GM18519 (cell line): ENCODE measurements around the gene GUCA1A.
"Not testable (repeated sequence)": the region's sequence is repeated elsewhere in the genome, so short reads cannot be mapped to it uniquely, and the experiment has no call there.

Experiments
- ATAC-seq: cut with Tn5 transposase; IDR thresholded peaks from one replicate; pipeline ENCODE4 v1.9.1; 2021; ENCODE audit warnings: mild to moderate bottlenecking, moderate library complexity; ENCODE audit not compliant: unreplicated experiment, low FRiP score

Gene GUCA1A

DNA sequence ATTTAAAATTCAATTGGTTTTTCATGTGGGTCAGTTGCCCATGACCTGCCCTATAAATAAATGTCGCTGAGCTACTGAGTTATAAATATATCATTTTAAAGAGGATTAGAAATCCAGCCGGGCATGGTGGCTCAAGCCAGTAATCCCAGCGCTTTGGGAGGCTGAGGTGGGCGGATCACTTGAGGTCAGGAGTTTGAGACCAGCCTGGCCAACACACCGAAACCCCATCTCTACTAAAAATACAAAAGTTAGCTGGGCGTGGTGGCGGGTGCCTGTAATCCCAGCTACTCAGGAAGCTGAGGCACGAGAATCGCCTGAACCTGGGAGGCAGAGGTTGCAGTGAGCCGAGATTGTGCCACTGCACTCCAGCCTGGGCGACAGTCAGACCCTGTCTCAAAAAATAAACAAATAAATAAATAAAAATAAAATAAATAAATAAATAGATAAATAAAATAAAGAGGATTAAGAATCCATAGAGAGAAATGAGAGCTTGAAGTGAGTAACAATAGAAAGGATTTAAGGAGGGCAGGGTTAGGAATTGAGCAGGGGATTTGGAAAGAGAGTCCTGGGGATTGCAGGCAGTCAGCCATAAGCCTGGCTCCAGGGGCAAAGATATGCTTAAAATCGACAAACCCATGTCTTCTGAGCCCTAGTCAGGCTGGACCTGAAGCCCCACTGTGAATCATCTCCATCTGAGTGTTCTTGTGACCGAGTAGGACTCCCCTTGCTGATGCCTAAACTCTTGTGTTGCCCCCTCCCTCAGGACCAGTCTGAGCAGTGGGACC, 29.2 kb downstream of the GUCA1A start:
- not testable (repeated sequence) for ATAC-seq

DNA sequence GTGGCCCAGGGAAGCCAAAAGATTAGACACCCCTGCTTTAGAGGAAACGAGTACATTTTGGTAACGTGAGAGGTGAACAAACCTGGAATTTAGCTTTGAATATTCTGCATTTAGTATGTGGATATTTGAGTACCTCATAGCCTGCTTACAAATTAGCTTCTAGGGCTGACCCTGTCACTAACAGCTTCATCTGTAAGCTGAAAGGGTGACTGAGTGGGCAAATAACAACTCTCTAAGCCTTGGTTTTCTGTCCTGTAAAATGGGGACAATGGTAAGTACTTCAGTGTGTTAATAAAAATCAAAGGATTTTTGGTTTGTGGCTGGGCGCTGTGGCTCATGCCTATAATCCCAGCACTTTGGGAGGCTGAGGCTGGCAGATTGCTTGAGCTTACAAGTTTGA, 30.0 kb downstream of the GUCA1A start:
- no peak for ATAC-seq

DNA sequence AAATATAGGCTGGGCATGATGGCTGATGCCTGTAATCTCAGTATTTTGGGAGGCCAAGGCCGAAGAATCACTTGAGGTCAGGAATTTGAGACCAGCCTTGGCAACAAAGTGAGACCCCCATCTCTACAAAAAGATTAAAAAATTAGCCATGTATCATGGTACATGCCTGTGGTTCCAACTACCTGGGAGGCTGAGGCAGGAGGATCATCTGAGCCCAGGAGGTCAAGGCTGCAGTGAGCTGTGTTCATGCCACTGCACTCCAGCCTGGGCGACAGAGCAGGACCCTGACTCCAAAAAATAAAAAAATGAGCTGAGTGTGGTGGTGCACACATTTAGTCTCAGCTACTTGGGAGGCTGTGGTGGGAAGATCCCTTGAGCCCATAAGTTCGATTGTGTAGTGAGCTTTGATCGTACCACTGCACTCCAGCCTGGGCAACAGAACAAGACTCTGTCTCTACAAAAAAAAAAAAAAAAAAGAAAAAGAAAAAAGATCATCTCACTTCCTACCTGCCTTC, 31.7 kb downstream of the GUCA1A start:
- no peak for ATAC-seq

DNA sequence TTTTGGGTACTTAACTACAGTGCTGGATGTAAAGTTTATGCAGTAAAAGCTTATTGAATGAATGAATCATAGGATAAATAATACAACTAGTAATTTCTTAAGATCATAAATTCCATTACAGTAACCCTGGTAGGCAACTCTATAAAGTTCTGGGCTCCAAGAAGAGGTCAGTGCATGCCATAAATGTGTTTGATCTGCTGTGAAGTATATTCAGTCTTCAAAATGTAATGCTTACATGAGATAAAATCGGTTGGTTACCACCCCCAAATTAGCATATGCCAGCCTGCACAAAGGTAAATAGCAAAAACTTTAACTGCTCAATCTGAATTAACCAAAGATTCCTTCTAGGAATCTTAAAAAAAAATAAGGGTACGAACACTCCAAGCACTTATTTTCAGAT, 34.4 kb downstream of the GUCA1A start:
- not testable (repeated sequence) for ATAC-seq

DNA sequence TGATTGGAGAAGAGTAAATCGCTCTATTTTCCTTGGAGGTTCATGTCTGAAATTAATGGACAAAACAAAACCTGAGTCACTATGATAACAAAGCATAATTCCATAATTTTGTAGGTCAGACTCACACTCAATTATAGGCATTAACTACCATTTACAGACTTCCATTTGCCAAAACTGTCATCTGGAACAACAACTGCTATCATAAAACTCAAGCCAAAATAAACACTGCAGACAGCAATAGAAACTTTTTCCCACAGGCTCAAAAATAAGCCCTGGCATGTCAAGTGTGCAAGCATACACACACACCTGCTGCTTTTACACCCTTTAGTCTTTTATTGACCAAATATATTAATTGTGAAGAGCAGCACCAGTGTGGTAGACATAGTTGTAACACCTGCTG, 37.4 kb downstream of the GUCA1A start:
- ATAC-seq: no peak

DNA sequence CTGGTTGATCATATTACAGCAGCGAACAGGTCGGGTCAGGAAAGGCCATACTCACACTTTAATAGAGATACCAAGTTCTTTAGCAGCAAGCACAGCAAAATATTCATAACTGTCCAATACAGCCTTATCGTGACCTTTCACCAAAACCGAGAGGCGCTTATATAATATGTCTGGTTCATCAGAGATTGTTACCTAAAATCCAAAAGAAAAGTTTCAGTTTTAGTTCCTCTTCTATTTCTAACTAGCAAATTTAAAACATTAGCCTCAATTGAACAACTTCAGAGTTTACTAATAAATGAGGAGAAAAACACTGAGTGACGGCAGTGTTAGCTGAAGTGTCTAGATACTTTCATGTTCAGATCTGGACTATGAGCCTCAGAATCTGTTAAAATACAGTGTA, 38.6 kb downstream of the GUCA1A start:
- ATAC-seq: no peak

DNA sequence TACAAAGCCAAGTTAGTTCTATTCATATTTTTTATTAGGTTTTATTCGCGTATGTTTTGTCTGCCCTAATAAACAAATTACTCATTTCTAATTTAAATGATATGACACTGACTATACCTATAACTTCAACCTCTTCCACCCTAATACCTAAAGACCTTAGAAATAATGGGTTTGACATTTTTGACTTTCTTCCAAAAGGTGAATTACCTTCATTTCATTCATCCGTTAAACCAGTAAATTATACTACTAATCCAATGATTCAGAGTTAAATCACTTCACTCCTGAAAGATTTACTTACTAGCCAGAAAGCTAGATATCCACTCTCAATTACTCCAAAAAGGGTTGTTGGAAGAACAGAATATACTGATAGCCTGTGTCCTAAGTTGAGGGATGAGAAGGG, 39.3 kb downstream of the GUCA1A start:
- no peak for ATAC-seq

DNA sequence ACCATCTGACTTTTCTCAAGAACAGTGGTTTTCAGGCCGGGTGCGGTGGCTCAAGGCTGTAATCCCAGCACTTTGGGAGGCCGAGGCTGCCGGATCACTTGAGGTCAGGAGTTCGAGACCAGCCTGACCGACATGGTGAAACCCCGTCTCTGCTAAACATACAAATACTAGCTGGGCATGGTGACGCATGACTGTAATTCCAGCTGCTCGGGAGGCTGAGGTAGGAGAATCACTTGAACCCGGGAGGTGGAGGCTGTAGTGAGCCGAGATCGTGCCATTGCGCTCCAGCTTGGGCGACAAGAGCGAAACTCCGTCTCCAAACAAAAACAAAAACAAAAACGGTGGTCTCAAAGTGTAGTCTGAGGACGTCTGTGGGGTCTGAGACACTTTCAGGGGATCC, 43.3 kb downstream of the GUCA1A start:
- not testable (repeated sequence) for ATAC-seq

DNA sequence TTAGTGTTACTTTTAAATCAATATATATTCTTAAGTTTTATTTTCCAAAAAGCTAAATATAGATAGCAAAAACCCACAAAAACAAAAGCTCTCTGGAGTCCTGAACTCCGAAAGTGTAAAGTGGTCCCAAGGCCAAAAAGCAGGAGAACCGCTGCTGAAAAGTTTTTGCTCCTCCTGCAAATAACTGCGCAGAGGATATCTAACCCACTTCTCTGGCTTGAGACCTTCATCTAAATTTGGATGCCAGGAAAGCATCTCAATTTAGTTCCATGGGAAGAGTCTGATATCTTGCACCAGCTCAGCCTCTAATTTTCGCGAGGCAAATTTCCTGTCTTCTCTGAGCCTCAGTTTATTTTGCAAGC, 44.0 kb downstream of the GUCA1A start:
- no peak for ATAC-seq

DNA sequence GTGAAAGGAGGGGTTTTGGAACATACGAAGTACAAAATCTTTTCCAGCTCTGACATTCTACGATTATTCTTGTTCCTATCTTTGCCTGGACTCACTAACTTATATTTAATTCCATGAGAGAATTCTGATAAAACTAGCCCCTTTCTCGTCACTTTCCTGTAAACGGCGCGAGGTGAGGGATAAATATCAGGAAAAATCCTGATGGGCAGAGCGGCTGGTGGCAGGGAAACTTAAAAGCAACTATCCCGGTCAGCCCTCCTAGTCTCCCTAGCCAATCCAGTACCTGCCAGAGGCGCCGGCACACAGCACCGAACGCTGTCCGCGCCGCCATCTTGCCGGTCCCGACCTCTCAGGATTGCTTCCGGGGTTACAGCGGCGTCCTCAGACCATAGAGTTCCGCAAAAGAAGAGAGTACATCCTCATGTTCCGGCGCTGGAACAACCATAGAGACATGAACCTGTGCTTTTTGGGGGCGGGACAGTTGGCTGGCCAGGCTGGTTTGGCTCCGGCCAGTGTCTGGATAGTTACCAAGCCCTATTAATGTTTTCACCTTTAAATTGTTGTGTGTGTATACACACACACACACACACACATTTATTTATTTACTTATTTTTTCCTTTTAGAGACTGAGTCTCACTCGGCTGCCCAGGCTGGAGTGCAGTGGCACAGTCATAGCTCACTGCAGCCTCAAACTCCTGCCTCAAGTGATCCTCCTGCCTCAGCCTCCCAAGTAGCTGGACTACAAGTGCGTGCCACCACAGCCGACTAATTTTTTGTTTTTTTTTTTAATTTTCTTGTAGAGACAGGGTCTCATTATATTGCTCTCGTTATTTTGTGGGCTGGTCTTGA, 44.6 kb downstream of the GUCA1A start, which contains the start of gene MRPS10:
MRPS10 (minus strand) TSS at position 343 of the 849 bp plus-strand sequence; CDS start at position 331, 12 bp downstream.
- peak; percentile 78 for ATAC-seq

DNA sequence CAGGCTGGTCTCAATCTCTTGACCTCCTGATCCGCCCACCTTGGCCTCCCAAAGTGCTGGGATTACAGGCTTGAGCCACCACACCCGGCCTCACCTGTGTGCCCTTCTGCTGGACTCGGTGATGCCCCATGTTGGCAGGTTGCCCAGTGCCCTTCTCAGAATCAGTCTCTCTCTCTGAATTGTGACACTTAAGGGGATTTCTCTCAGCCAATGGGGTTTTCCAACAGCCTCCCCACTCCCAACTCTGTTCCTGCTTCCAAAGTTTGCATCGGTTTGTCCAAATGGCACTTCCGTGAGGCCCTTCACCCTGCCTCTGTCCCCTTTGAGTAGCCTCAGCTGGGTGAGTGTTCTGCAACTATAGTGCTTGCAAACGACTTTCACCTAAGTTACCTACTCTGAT, 47.6 kb downstream of the GUCA1A start:
- no peak for ATAC-seq

DNA sequence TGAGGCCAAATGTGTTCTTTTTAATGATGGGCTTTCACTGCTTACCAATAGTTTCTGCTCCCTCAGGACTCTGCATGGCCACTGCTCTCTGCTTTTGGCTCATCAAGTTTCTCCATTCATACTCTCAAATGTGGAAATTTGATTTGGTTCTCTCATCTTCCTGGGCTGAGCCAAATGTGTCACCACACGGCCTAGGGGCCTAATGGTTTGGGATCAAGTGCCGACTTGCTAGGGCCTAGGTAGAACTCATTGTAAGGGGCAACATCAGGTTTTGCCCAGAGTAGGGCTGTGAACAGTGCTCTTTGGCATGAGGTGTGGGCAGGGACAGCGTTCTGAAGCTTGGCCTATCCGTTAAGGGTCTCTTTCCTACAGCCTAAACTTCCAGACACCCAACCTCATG, 48.4 kb downstream of the GUCA1A start:
- ATAC-seq: no peak

DNA sequence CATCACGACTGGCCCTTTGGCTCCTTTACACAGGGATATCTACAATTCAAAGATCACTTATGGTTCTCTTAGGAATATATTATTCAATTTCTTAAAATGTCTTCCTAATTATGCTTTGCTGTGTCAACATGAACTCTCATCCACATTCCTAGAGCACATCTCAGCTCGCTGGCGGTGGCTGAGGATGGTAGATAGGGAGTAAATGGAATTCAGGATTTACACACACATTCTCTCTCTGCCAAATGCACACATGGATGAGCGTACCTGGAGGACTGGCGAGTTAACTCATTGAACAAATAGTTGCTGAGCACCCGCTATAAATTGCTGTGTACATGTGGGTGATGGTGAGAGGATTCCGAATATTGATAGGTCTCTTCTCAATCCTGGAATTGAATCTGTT, 49.3 kb downstream of the GUCA1A start:
- ATAC-seq: no peak

DNA sequence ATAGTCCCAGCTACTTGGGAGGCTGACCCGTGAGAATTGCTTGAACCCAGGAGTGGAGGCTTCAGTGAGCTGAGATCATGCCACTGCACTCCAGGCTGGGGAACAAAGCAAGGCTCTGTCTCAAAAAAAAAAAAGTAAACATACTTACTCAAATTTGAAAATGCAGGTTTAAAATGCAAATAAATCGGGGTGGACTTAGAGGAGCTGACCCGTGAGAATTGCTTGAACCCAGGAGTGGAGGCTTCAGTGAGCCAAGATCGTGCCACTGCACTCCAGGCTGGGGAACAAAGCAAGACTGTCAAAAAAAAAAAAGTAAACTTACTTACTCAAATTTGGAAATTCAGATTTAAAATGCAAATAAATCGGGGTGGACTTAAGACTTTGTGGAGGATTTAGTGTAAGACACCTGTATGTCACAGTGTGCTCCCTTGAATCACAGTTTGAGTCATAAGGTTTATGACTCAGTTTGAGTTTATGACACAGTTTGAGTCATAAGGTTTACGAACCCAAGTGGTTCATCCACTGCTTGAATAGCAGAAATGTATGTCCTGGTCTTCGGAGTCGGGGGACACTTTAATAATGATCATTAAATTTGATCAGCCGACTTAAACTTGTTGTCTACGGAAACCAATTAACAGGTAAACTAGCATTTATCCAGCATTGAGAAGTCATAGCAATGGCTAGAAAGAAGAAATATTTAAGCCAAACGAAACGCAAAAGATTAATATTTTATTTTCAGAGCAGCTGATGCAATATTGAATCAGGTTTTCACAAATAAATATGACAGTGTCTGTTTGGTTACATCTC, 51.3 kb downstream of the GUCA1A start:
- peak; percentile 85 for ATAC-seq

DNA sequence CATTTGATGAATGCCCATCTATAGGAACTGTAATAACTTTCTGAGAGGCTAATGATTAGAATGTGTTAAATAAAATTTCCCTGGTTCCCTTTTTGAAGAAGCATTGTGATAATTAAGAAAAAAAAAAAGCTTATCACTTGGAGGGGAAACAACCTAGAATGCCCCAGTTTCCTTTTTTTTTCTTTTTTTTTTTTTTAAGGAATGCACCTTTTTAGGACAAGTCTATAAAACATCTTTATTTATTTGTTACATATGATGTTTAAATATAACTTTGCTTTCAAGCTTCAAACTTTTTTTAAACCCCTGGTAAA, 51.8 kb downstream of the GUCA1A start:
- ATAC-seq: no peak

DNA sequence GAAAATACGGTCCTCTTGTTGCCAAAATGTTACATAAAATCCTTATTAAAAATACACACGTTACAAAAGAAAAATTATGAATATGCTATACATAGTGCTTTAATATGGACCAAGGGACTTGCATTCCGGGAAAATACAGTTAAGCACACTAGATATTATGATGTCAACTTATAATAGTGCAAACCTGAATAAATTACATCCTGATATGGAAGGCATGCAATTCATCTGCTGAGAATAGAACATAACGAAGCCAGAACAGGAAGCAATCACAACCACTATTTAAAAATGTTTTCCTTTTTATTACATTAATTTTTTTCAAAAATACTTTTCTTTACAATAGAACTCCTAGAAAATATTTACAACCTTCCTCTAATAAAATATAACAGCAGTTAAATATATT, 52.3 kb downstream of the GUCA1A start:
- no peak for ATAC-seq

DNA sequence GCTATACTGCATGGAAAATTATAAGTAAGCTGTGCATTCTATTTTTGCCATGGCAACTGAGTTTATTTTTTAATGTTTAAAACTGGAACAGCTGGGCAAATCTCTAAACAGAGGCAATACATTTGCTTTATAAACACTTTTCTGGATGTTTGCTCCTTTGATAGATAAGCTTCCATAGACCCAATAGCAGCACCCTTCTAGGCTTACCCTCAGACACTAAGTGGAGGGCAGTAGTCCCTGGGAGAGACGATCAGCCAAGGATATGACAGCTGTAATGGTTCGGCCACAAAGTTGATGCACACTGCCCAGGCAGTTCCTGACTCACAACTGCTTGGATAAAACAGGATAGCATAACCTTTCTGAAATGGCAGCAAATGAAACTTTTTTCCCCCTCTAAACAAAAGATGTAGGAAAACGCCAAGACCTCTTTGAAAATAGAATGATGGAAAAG, 53.0 kb downstream of the GUCA1A start:
- no peak for ATAC-seq

DNA sequence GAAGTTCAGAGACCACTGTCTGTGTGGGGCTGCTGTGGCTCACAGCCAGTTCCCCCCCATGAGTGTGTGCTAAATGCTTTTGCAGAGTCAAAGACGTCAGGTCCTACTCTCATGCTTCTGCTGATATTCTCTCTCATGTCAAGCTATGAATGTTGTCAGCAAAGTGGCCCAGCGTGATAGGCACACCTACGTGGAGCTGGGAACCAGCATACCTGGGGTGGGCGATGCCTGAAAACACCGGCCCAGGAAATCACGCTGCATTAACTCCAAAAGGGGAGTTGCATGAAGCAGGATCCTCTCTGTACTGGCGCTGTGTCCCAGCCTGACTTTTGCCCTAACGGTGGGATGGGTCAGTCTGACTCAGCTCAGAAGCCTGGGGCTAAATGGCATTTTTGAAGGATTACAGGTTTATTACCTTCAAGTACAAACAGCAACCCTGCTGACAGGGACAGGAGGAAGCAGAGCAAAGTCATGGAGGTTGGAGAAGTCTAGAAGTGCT, 53.5 kb downstream of the GUCA1A start:
- ATAC-seq: no peak

DNA sequence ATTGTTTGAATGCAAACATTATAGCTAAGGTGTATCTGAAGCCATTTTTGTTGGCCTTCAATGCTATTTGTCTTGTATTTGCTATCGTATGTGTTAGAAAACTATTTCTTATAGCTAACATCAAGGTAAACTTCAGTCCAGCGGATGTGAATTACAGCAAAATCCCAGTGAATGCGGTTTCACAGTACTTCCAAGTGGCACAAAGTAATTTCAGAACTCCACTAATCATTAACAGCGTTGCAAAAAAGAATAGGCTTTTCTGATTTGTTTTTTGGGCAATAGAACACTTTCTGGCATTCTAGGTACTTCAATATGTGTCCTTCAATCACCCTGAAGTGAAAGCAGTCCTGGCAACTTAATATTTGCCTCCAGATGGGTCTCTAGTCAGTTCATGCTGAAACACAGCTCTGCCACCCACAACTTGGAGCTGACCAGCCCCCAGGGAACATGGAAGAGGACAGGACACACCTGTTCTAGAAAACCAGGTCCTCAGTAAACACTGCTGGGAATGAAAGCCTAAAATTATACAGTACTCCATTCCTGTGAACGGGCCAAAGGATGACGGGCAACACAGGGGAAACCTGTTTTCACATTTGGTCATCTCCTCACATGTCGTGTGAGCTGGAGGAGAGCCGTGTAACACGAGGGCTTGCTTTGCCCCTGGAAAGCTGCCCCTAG, 54.1 kb downstream of the GUCA1A start:
- no peak for ATAC-seq

DNA sequence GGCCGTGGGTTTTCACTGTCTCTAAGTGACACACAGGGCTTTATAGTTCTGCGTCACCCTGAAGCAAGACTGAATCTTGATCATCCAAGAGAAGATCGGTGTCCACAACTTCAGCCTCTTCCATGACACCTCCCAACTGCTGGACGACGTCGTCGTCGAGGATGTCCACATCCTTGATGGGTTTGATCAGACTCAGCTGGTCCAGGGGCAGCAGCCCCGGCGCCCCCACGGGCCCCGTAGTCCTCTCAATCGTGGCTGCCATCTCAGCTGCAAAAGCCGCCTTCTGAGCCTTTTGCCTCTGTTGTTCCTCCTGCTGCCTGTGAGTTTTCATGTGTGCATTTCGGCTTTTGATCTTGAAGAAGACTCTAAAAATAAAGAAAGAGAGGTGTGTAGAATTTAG, 55.1 kb downstream of the GUCA1A start:
- no peak for ATAC-seq
